Heart left ventricle (tissue), 13 donors: ENCODE data around the gene FGF19.

Experiments
- POLR2A ChIP-seq, 2 donors: fragments of 450-650 bp; IDR thresholded peaks; one replicate each; pipeline ENCODE4 v1.6.1; 2017; ENCODE audit warnings: antibody characterized with exemption in 2 of 2, mild to moderate bottlenecking in 2 of 2, moderate library complexity in 2 of 2
- TF ChIP-seq, protein P1 (sequence below), 12 donors: fragments of 200-600 bp; sonication (generic) in 4 of 12; IDR thresholded peaks; one replicate each; pipeline versions ENCODE4 v1.5.0 to v1.8.0; 2018 to 2022; ENCODE audit warnings: antibody characterized with exemption in 12 of 12, mild to moderate bottlenecking in 5 of 12
- donor health status: ischemic (EF 13 %, LVEDD 7.1; RV severe dilation, severe dysfunction).
- donor health status: DM: no; HTN: yes; CAD: no.
- donor health status: DM: no; HTN: no; CAD: no.
- donor health status: ischemic (EF 25% LVEDD 6.9; RV normal size, moderate dysfunction).
- donor health status: ischemic (EF 25% LVEDD 5.7; RV mildly dilated, moderate dysfunction).
- donor health status: ischemic (EF 35%, LVEDD 5.7; RV mildly dilated, moderate dysfunction).
- donor health status: nonischemic (EF 11% LVEDD 7.7; RV severe dilation, severe dysfunction).
- donor health status: DM: yes; HTN: yes; CAD: no.
- donor health status: PGD.
- donor health status: ischemic (EF 29% LVEDD 5.4; RV normal size, mild dysfunction).
- donor health status: nonischemic (EF 23%, LVEDD 6.1; RV moderate dilation, normal function).

GRCh38 chr11:69652999-69653398 is 50.8 kb downstream of the FGF19 start:
- TF ChIP-seq, protein P1, sequence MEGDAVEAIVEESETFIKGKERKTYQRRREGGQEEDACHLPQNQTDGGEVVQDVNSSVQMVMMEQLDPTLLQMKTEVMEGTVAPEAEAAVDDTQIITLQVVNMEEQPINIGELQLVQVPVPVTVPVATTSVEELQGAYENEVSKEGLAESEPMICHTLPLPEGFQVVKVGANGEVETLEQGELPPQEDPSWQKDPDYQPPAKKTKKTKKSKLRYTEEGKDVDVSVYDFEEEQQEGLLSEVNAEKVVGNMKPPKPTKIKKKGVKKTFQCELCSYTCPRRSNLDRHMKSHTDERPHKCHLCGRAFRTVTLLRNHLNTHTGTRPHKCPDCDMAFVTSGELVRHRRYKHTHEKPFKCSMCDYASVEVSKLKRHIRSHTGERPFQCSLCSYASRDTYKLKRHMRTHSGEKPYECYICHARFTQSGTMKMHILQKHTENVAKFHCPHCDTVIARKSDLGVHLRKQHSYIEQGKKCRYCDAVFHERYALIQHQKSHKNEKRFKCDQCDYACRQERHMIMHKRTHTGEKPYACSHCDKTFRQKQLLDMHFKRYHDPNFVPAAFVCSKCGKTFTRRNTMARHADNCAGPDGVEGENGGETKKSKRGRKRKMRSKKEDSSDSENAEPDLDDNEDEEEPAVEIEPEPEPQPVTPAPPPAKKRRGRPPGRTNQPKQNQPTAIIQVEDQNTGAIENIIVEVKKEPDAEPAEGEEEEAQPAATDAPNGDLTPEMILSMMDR (IDR thresholded peaks at IDR 0.05) = no peak
- no peak for TF ChIP-seq POLR2A (IDR thresholded peaks at IDR 0.05)
